GM21825 (cell line): ENCODE data around the gene UCHL1.
"Not testable (repeated sequence)": the region's sequence is repeated elsewhere in the genome, so short reads cannot be mapped to it uniquely, and the experiment has no call there.

Experiments
- ATAC-seq: cut with Tn5 transposase; IDR thresholded peaks from one replicate; pipeline ENCODE4 v1.9.1; 2021; ENCODE audit warnings: mild to moderate bottlenecking, moderate library complexity; ENCODE audit not compliant: unreplicated experiment

Gene UCHL1

DNA sequence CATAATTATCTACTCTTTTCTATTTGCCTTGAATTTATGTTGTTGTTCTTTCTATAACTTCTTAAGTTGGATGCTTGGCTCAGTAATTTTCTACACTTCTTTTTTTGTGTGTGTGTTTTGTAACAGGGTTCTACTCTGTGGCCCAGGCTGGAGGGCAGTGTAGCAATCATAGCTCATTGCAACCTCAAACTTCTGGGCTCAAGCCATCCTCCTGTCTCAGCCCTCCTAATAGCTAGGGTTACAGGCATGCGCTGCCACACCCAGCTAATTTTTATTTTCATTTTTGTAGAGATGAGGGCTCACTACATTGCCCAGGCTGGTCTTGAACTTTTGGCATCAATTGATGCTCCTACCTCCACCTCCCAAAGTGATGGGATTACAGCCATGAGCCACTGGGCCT lies 20.7 kb upstream of the UCHL1 start:
- no peak for ATAC-seq

DNA sequence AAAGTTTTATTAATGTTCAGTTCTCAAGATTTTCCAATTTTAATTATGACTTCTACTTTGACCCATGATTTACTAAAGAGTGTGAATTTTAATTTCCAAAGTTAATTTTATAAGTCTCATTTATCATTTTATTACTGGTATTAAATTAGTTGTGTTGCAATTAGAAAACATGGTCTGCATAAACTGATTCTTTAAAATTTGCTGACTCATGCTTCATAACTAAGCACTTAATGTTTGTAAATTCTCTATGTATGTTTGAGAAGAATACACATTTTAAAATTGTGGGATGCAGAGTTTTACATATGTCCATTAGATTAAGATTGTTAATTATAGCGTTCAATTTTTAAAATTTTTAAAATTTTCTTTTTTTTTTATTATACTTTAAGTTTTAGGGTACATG lies 20.2 kb upstream of the UCHL1 start:
- ATAC-seq = no peak

DNA sequence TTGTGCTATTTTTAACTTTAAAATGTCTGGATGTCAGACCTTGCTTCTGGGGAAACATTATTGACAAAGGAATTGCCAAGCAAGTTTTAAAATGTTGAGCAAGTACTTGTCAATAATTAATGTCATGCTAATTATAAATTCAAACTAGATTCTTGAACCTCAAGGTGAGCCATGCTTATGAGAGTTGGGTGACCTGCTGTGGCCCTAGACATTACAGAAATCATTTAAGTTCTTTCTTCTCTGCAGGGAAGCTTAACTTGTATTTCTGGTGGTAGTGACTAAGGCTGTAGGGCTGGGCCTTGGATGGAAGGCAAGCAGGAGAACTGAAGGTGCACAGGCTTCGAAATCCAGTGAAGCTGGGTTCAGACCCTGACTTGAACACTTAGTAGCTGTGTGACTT lies 14.8 kb upstream of the UCHL1 start:
- ATAC-seq = no peak

DNA sequence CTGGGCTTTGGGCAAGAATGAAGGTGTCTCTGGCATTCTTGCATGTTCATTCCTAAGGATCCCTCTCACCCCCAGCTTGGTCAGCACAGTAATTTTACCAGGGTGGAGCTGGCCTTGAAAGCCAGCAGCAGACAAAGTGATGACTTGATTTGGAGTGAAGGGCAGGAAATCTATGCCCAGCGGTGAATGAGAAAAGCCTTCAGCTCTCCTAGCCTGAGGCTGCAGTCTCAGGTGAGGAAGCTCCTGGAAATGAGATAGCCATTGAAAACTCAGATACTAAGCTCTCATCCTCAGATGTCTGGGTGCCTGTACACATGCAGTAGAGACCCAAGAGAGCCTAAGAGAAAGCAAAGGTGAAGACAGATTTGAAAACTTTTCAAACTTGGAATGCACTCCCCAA lies 10.7 kb upstream of the UCHL1 start:
- no peak for ATAC-seq

DNA sequence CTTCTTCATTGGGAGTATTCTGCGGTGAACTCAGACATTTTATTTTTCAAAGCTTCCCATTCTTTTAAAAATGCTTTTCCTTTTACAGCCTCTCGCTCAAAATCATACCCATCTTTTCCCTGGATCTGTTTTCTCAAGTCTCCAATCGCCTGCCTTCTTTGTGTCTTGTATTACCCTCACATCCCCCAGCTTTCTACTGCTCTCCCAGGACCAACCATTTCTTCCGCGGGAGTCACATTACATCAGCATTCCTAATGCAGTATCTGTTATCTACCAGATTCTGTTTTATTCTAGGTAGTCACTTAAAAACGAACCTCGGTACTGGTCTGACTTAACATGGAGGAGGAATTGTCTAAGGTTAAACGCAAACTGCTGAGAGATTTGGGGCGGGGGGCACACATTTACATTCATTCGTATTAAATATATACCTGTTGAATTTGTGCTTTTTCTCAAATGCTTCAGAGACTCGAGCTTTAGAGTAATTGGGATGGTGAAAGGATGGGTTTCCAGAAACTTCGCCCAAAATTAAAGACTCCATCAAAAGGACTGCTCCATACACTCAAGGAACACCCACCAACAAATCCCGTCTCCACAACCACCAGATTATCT lies 493 bp upstream of the UCHL1 start:
- ATAC-seq = no peak

DNA sequence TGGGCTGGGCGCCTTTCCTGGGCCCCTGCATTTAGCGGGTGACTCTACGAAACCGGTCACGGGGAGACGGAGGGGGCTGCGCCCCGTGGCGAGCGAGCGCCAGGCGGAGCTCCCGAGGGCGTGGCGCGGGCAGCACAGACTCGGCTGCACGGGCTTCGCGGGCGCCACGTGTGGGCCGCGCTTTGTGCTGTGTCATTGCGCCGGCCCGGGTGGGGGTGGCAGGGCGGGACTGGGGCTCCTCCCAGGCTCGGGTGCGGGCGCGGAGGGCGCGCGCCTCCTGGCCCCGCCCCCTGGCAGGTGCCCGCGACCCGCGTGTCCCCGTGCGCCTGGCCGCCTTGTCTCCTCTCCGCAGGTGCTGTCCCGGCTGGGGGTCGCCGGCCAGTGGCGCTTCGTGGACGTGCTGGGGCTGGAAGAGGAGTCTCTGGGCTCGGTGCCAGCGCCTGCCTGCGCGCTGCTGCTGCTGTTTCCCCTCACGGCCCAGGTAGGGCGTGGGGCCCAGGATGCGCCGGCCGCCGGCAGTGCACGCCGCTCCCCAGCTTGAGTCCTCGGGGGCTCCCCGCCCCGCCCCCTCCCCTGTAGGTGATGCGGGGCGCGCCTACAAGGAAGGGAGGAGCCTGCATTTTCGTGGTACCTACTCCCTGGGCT lies 651 bp downstream of the UCHL1 start:
- ATAC-seq = no peak

DNA sequence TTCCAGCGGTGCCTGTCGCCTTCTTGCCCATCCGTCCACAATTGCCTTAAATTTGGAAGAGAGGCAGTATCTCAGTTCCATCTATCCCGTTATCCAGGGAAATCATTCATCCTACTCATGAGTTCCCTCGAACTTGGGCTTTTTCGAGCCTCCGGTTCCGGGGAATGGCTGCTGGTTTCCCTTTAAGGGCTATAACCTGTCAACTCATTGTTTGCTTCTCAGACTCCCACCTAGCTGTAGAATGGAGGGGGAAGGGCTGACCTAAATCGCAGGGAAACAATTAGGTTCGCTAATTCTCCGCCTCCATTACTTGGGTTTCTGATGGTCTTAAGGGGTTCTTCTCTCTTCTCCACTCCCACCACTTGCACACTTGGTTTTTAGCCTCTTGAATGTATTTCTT lies 1.2 kb downstream of the UCHL1 start:
- no peak for ATAC-seq

DNA sequence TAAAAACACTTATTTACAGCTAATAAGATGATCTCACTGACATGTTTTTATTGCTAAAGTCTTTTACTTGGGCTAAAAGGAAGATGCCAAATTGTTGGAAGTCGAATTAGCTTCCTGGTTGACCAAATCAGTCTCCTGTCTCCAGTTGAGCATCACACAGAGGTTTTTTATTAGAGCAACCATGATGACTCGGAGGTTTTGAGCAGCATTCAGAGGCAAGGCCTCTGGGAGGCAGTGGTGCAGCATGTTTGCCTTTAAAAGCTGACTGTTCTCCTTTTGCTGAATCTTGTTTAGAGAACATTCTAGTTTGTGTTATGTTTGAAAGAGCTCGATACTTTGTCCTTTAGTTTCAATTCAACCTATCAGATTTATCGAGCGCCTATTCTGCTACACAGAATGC lies 2.1 kb downstream of the UCHL1 start:
- no peak for ATAC-seq

DNA sequence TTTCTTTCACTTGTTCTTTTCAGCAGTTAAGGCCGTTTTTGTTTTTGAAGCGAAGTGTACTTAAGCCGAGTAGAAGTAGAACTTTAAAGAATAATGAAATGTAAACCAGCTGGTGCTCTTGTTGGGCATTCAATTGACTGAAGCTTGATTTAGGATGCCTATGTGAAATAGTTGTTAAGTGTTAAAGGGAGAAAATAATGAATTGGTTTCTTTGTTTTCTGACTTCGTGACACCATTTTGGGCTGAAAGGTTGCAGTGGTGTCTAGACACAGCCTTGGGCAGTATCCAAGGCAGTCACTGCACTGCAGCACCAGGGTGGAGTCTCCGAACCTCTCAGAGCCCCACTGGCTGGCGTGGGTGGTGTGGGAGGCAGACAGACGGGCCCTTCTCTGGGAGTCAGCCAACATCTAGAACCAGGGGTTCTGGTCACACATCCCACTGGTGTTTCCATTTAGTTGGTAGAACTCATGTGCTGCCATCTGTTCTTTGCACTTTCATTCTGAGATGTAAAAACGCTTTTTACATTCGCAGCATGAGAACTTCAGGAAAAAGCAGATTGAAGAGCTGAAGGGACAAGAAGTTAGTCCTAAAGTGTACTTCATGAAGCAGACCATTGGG lies 3.5 kb downstream of the UCHL1 start:
- no peak for ATAC-seq

DNA sequence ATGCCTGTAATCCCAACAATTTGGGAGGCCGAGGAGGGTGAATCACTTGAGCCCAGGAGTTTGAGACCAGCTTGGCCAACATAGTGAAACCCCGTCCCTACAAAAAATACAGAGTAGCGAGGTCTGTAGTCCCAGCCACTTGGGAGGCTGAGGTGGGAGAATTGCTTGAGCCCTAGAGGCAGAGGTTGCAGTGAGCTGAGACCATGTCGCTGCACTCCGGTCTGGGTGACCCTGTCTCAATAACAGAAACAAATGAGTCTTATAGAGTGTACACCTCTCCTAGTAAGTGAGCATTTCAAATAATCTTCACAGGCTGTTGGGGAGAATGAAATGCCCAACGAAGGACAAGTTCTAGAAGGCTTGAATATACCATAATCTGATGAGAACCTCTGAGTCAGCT lies 5.5 kb downstream of the UCHL1 start:
- no peak for ATAC-seq

DNA sequence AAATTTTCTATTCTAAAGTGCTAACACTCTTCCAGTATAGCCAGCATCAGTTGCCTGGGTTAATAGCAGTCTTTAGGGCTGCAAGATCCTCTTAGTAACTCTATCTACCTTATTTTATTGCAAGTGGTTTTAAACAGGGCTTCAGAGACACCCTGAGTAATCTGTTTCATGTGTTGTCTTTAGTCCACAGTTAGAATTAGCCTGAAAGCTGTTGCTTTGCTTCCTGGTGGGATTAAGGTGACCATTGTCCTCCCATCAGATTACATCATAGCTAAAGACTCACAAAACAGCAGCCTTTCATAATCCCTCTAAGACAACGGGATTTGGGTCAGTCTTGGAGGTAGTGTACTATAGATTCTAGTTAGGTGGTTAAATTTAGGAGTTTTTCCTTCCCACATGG lies 7.5 kb downstream of the UCHL1 start:
- no peak for ATAC-seq

DNA sequence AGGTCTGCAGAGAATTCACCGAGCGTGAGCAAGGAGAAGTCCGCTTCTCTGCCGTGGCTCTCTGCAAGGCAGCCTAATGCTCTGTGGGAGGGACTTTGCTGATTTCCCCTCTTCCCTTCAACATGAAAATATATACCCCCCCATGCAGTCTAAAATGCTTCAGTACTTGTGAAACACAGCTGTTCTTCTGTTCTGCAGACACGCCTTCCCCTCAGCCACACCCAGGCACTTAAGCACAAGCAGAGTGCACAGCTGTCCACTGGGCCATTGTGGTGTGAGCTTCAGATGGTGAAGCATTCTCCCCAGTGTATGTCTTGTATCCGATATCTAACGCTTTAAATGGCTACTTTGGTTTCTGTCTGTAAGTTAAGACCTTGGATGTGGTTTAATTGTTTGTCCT lies 11.3 kb downstream of the UCHL1 start:
- no peak for ATAC-seq

DNA sequence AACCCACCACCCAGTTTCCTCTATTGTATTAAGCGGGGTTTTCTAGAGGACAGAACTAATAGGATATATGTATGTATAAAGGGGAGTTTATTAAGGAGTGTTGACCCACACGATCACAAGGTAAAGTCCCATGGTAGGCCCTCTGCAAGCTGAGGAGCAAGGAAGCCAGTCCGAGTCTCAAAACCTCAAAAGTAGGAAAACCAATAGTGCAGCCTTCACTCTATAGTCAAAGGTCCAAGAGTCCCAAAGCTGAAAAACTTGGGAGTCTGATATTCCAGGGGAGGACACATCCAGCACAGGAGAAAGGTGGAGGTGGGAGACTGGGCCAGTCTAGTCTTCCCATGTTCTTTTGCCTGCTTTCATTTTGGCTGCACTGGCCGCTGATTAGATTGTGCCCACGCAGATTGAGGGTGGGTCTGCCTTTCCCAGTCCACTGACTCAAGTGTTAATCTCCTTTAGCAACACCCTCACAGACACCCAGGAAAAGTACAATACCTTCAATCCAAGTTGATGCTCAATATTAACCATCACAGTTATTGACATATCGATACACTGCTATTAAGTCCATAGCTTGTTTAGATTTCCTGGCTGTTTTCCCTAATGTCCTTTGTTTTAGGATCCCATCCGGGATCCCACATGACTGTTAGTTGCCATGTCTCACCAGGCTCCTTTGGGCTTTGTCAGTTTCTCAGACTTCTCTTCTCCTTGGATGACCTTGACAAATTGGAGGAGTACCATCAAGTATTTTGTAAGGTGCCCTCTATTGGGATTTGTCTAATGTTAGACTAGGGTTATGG lies 12.2 kb downstream of the UCHL1 start:
- ATAC-seq = no peak

DNA sequence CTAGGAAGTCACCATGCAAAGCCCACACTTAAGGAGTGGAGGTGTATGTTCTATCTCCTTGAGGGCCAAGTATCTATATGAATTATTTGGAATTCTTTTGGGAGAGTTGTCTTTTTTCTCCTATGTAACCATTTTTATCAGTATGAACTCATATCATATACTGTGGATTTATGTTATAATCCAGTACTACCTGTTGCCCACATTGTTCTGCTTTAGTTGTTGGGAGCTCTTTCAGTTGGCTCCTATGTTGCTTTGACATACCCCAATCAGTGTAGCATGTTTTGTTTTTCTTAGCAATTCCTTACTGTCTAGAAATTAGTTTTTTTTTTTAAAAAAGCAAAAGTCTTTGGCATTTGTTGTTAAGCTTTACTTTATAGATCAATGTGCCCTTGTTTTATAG lies 13.0 kb downstream of the UCHL1 start:
- no peak for ATAC-seq

DNA sequence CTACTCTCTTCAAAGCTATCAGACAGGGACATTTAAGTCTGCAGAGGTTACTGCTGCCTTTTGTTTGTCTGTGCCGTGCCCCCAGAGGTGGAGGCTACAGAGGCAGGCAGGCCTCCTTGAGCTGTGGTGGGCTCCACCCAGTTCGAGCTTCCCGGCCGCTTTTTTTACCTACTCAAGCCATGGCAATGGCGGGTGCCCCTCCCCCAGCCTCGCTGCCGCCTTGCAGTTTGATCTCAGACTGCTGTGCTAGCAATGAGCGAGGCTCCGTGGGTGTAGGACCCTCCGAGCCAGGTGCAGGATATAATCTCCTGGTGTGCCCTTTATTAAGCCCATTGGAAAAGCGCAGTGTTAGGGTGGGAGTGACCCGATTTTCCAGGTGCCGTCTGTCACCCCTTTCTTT lies 19.2 kb downstream of the UCHL1 start:
- ATAC-seq = not testable (repeated sequence)

DNA sequence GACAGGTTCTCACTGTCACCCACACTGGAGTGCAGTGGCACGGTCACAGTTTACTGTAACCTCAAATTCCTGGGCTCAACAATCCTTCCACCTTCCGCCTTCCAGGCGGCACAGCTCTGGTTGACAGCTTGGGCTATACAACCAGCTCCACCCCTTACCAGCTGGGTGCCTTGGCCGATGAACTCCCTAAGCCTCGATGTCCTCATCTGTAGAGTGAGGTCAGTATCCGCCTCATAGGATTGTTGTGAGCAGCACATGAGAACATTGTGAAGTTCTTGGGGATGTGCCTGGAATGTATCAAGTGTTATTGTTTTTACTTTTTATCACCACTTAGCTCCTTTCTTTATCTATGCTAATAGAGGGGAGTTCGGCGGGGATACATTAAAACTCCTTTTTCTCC lies 23.3 kb downstream of the UCHL1 start:
- ATAC-seq = no peak

DNA sequence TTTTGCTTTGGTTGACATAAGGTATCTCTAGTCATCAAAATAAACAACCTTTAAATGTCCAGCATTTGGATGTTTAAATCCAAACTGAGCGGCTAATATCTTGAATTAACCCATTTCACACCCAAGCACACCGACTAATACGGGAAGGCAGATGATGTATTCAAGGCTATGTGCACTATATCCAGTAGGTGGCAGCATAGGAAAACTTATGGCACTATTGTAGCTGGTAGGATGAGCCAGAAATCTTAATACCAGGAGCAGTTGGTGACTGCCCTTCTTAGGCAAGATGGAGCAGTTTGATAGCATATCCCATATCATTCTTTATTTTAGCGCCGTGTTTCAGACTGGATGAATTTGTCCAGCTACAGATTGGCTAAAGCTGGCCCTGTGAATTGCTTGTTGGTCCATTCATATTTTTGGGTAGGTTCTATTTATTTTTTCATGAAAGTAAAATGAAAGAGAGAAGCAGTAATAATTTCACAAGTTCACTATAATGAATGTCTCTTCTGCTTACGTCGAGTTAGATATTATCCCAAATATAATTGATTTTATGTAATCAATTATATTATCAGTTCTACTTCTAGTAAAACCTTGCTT lies 24.4 kb downstream of the UCHL1 start:
- ATAC-seq = peak; percentile 92

DNA sequence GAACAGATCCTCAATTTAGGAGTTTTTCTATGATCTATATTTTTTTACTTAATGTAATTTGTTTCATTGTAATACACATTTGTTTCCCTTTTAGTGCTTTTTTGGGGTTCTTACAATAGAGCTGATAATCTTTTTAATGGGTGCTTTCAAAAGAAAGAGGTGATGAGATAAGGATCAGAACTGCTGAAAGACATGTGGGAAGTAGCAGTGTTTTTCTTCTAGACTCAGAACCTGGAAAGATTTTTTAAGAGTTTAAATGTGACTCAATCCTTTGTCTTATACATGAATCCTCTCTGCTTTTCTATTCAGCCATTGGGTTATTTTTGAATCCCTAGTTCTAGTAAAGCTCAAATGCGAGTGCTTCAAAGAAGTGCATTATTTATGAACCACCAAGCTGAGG lies 25.6 kb downstream of the UCHL1 start:
- no peak for ATAC-seq

DNA sequence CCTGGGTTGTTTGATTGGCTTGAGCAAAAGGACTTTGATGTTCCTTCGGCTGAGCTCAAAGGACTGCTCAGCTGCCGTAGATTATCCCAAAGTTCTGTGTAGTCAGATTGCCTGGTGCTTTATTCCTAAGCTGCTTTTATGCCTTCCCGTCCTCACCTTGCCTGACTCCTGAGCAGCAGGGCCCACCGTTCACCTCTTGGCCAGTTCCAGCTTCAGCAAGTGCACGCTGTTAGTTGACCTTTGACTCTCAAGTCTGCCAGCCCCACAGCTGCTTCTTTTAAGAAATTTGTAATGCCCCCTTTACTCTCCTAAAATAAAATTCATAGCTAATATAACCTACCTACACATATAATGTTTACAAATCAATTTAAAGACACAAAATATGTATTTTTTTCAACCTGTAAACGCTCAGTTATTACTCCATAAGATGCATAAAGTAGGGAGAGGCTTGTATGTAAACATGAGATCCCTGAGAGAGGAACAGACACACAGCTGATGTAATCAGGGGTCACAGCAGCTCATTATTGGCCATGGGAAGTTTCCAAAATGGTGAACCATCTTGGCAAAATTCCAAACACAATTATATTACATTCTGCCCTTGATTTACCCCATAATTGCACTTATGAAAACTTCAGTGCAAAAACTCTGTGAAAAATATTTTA lies 28.6 kb downstream of the UCHL1 start:
- ATAC-seq = no peak

DNA sequence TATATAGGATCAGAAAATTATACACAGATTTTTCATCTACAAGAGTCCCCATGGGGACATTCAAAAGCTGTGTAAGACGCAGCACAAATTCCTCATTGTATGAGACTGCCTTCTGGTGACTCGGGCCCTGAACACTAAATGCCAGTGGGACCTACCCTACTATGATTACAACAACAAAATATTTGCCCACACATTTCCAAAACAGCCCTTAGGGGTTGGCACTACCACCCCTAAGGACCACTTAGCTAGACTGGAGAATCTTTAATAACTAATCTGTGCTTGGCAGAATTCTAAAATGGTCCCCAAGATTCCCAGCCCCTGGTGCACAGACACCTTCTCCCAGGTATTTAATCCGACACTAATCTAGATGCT lies 29.1 kb downstream of the UCHL1 start:
- no peak for ATAC-seq

DNA sequence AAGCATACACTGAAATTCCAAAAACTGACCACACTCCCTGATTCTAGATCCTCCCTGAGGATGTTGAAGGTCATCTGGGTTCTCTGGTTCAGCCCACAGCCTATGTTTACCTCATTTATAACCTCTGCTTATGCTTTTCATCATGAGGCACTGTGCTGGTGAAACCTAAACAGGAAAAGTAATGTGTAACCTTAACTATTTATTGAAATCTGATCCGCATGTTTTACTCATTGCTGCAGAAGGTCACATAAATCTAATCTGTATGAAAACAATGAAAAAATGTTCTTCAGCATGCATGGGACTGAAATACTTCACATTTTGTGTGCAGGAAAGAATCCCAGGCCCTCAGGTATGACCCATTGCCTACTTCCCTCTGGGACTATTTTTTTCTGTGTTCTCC lies 30.3 kb downstream of the UCHL1 start:
- ATAC-seq = no peak
